ENCODE measurements around the gene NECTIN3. TPM values are rescaled to one million over a fixed set of nuclear protein-coding genes. Genes with fewer than 3 reads are reported as not detected.

Gene NECTIN3
- total RNA-seq, 1 donor from 2014 or later = 25.2 TPM

DNA sequence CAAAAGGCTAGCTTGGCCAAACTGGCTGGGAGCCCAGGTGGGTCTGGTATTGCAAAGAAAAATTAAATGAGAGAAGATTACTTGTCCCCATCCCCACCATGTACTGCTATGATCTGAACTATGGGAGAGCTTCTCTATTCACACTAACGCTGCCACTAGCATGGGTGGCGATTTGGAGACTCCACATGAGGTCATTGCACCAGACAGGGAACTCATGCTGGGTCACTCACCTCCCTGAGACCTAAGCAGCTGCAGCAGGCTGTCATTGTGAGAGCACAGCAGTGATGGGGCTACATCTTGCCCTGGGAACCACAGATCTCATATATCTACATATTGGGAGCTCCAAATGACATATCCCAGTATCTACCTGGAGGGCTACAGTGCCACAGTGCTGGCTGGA is 36.3 kb upstream of the NECTIN3 start:
- Histone ChIP-seq H3K4me3 (no peak overlapping the region), H3K4me1 (no peaks in the 10 kb centered on the region), H3K36me3 (no peaks in the 10 kb centered on the region), H3K27ac (no peak overlapping the region), H3K9me3 (no peaks in the 10 kb centered on the region), H3K27me3 (no peaks in the 10 kb centered on the region)
- DNase-seq (no peak), ATAC-seq (no peak)
- no peak for TF ChIP-seq CTCF (IDR thresholded peaks at IDR 0.05)
- intact Hi-C loops (cut with DNase I) = no loop called here

DNA sequence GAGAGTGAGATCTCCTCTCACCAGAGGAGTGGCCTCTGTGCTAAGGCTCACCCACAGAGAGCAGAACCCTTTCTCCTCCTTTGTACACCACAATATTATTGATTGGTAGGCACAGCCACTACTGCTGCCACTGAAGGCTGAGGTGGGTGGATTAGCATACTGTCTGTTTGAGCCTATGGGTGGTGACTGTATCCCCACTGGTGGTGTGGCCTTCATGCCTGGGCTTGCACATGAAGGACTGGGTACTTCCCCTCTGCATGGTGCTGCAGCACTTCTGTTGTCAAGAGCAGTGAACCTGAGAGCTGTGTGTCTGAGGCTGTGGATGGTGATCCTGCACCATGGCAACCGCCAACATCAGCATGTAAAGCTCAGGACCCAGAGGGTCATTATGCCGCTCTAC is 35.7 kb upstream of the NECTIN3 start:
- no peak for DNase-seq
- ATAC-seq = no peak

GRCh38 chr3:111040959-111041358 is 30.7 kb upstream of the NECTIN3 start:
- DNase-seq (no peak), ATAC-seq (no peak)
- no peaks in the 10 kb centered on the region for H3K9me3 ChIP-seq
- H3K36me3 ChIP-seq = no peaks in the 10 kb centered on the region
- intact Hi-C loops (cut with DNase I) = no loop called here
- H3K27me3 ChIP-seq = no peaks in the 10 kb centered on the region
- TF ChIP-seq CTCF (IDR thresholded peaks at IDR 0.05) = no peak
- H3K27ac ChIP-seq = no peak overlapping the region
- H3K4me3 ChIP-seq = no peak overlapping the region
- H3K4me1 ChIP-seq = no peaks in the 10 kb centered on the region

More for the DNA sequence above, 35.7 kb upstream of the NECTIN3 start:
- Histone ChIP-seq H3K36me3 (no peaks in the 10 kb centered on the region), H3K4me1 (no peaks in the 10 kb centered on the region), H3K9me3 (no peaks in the 10 kb centered on the region), H3K27me3 (no peaks in the 10 kb centered on the region), H3K4me3 (no peak overlapping the region), H3K27ac (no peak overlapping the region)
- intact Hi-C loops (cut with DNase I) = no loop called here
- no peak for TF ChIP-seq CTCF (IDR thresholded peaks at IDR 0.05)

- Histone ChIP-seq H3K4me1 (no peaks in the 10 kb centered on the region), H3K36me3 (no peaks in the 10 kb centered on the region), H3K9me3 (no peaks in the 10 kb centered on the region), H3K27me3 (no peaks in the 10 kb centered on the region), H3K27ac (no peak overlapping the region), H3K4me3 (no peak overlapping the region)
- TF ChIP-seq CTCF (IDR thresholded peaks at IDR 0.05) = no peak
- intact Hi-C loops (cut with DNase I) = no loop called here
- no peak for ATAC-seq
- no peak for DNase-seq
Observed at GRCh38 chr3:111045564-111045963, 26.1 kb upstream of the NECTIN3 start.

DNA sequence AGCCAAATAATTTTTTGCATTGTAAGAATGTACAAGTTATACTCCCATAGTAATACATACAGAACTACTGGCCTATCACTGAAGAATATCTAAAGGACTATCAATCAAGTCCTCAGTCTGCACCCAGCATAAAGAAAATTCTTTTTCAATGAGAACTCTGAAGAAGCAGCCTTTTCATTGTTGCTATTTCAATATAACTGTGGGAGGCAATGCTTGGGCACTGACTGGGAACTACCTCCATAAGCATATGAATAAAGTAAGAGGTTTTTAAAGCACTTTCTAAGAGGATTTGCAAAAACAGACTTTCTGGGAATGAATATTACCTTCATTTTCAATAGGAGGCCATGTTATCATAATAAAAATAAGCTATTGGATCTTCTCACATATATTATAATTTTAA is 24.6 kb upstream of the NECTIN3 start:
- no peak for DNase-seq
- Histone ChIP-seq H3K4me3 (no peak overlapping the region), H3K36me3 (no peaks in the 10 kb centered on the region), H3K27me3 (no peaks in the 10 kb centered on the region), H3K4me1 (no peaks in the 10 kb centered on the region), H3K9me3 (no peaks in the 10 kb centered on the region), H3K27ac (no peak overlapping the region)
- intact Hi-C loops (cut with DNase I) = no loop called here
- no peak for ATAC-seq
- no peak for TF ChIP-seq CTCF (IDR thresholded peaks at IDR 0.05)

DNA sequence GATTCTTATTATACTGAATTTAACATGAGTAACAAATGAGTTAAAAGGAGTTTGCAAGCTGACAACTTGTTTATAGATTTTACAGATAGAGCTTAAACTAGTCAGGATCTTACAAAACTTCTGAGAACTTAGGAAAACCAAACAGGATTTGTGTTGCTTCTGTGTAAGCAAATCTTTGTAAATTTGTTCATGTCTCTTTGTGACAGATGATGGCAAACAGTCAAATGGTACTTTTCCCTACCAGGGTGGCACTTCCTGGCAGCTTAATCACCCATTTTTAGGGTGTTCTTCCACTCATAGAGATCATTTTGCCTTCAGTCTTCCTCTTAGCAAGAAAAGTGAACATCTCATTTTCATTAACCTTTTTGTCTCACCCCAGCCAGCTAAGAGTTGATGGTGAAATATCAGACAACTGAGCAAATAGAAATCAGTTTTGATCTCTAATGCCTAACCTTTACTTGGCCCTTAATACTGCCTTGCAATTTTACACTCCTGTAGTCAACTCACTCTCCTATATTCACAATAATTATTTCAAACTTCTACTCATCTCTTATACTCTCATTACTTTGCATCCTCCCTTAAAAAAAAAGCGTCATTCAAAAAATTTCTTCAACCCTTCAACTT is 23.7 kb upstream of the NECTIN3 start:
- no peak for DNase-seq
- no peaks in the 10 kb centered on the region for H3K36me3 ChIP-seq
- ATAC-seq = no peak
- intact Hi-C loops (cut with DNase I) = no loop called here
- no peak overlapping the region for H3K4me3 ChIP-seq
- H3K27ac ChIP-seq = no peak overlapping the region
- H3K27me3 ChIP-seq = no peaks in the 10 kb centered on the region
- no peaks in the 10 kb centered on the region for H3K9me3 ChIP-seq
- no peak for TF ChIP-seq CTCF (IDR thresholded peaks at IDR 0.05)
- H3K4me1 ChIP-seq = no peaks in the 10 kb centered on the region
